ENCODE measurements around the gene MPC1L.

MPC1L gene

DNA sequence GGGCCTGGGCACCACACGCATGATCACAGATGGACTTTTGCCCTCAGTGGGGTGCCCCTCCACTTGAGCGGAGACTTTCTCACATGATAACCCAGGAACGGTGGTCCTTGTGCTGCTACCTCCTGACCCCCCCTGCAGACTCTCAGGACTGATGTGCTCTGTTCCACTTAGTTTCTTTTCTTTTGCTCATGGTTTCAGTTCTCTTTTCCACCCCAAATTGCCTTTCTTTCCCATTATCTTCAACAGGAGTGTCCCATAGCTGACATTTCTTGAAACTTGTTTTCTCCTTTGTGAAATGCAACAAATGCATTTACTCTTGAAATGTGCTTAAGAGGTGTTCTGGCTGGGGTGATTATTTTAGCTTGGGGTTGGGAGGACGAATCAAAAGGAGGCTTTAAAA lies 9.0 kb downstream of the MPC1L start:
- no peak for DNase-seq

DNA sequence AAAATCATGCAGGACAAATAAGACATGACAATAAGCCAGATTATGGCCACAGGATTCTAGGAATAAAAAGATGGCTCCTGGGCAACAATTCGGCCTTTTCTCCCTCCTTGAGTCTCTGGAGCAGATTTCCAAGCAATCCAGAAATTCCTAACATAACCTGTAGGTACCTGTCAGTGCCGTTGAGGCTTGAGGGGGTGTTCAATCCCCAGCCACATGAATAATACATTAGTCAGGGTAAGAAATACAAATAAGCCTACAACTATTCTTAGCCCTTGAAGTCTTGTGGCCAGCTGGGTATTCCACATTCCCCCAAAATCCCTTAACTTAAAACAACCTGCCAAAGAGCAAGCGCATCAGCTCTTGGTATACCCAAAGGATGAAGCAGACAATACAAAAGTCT lies 14.5 kb downstream of the MPC1L start:
- no peak for DNase-seq

DNA sequence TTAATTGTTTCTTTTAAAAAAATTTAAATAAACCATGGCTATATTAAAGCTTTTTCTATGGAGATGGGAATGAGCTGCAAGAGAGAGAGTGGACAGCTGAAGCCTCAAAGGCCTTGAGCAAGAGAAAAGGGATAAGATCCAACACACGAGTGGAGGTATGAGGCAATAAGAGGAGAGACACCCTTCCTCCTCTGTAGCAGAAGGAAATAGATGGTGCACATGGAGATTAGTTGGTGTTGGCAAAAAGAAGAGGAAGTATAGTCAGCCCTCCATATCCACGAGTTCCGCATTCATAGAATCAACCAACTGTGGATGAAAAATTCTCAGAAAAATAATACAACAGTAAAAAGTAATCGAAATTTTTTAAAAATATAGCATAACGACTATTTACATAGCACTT lies 20.9 kb downstream of the MPC1L start:
- DNase-seq: no peak

DNA sequence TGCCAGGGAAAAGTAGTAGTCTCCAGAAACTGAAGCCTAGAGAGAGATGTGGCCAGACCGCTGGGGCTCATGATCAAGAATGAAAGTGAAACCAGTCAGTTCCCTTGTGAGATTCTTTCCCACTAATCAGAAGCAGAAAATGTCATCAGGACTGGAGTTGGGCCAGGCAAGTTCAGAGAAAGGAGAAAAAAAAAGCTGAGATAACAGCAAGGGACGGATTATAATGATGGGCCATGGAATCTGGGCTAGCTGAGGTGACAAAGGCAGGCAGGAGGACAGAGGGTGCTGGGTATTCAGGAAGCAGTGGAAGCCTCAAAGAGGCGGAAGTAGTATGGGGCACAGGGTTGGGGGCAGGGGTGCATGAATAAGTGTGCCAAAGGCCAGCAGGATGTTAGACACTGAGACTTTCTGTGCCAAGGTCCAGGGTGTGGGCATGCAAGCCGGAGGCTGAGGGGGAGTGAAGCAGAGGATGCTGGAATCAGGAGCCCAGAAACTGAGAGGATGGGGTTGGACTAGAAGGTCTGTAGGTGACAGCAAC lies 21.7 kb downstream of the MPC1L start:
- no peak for DNase-seq

DNA sequence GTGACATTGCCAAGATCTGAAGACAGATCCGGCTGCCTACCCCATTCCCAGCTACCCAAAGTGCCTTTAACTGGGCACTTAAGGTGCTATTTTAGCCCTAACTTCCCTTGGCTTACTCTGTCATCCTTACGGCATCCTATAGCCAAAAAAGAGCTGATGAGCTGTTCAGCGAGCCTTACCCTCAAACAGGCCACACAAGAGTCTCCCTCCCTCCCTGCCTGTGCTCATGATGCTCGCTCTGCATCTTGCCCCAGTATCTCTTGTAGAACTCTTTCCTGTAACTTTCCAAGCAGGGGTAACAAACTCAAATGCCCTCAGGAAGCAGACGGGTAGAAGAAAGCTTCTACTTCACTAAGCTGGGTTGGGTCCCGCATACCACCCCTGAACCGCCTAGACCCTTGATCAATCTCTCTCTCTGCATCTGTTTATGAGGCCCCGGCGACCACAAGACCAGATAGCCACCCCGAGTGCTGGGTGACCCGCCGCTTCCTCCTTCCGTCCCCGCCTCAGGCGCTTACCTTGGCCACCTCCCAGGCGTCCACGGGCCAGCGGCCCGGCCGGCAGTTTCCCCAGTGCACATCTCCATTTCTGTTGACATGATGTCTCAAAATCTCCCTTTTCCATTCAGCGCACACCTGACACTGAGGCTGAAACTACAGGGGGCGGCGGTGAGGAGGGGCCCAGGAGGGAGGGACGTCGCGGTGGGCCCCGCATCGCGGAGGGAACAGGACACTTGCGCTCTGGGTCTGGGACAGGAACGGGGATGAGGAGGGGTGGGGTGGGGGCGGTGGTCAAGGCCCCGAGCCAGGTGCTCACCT lies 23.5 kb downstream of the MPC1L start:
- DNase-seq: no peak

DNA sequence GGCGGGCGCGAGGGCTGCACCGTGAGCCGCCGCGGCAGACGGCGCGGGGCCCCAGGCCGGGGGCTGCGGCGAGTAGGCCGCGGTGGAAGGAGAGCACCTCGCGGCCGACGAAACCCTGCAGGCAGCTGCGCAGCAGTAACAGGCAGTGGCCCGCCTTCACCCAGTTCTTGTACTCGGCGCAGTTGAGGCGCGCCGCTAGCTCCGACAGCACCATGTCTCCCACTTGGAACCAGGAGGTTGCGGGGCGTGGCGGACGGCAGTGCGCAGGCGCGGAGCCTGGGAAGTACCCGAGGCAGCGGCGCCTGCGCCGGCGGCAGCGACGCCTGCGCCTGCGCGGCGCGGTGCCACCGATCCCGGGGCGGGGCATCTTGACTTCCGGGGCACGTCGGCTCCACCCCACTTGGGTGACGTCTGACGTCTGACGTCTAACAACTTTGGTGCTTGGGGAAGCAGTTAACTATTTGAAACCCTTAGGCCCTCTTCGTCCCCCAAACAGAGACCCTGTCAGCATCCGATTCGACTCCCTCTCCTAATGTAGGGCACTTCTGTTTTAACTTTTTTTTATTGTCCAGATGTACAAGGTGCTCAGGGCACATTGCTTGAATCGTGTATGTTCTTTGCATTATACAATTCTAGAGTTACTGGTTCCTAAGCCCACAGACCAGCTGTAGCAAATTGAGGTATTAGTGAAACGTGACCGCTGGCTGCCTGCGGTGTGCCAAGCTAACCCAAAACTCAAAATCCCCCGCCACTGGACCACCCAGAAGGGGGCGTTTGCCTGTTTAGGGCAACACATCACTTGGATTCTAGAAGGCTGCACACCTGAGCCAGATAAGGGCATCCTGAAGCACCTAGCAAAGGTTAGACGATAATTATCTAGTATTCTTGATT lies 24.3 kb downstream of the MPC1L start, which contains the start of gene CXorf38:
TSS of gene CXorf38 (minus strand) at position 255 of the 891 bp plus-strand sequence. CDS start at position 214, 41 bp downstream.
- peak; percentile 24 for DNase-seq

DNA sequence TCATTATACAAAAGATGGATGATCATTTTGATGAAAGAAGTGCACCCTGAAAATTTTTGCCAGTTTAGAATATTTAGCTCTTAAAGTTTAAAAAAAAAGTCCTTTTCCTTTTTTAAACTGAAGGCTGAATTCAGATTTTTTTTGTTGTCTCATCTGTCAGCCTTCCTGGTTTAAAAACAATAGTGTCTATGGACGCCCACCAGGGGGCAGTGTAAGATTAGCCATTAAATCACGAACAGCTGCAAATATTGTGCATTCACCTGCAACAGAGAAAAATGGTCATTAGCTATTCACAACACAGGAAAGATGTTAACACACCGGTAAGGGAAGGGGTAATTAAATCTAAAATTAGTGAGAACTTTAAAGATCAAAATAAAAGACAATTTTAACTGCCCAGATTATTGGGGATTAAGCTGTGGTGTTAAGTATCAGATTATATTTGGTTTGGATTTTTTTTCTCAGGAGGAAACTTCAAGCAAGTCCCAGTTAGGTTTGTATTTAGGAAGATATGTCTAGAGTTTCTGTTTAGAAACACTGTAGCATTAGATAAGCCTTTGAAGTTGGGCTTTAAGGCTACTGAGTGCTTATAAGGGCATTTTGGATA lies 28.5 kb downstream of the MPC1L start:
- peak; percentile 29 for DNase-seq

DNA sequence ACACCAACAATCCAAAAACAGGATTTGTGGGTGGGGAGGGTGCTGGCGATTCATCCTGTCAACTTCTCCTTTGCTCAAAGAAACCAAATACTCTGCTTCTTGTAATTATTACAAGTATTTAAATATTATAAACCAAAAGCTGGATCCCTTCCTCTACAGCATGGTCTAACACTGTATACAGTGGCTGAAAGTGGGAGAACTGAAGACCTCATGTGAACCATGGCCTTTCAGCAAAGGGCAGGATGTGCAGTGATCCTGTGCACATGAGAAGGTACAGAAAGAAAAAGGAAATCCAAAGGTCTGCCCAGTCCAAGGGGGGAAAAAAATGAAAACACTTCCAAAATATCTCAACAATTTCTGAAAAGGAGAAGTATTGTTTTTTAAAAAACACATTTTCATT lies 29.4 kb downstream of the MPC1L start:
- DNase-seq: no peak

DNA sequence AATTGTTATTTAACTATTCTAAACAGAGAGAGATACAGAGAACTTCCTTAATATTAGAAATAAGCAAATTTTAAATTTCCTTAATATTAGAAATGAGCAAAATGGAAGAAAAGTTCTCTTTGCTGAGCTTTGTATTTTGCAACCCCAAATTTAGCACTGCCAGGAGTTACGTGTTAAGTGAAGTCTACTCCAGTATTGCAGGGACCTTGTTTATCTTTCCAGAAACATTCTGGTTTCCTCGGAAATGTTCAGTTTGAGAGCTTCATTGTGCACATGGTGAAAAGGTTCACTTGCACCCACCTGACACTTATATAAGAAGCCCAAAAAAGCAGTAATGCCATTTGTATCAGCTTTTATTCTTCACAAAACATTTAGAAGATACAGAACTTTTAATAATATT lies 30.3 kb downstream of the MPC1L start:
- DNase-seq: no peak

DNA sequence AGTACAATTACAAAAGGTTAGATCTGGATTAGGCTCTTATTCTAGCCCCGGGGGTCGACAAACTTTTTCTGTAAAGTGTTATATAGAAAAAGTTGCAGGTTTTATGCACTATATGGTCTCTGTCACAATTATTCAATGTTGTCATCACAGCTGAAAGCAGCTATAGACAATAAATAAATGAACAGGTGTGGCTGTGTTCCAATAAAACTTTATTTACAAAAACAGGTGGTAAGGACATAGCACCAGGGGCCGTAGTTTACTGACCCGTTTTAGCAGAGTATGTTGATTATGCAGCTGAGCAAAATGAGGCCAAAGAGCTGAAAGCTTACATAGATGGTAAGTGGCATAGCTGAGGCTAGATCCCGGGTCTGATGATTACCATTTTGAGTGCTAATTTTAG lies 37.2 kb downstream of the MPC1L start:
- no peak for DNase-seq

DNA sequence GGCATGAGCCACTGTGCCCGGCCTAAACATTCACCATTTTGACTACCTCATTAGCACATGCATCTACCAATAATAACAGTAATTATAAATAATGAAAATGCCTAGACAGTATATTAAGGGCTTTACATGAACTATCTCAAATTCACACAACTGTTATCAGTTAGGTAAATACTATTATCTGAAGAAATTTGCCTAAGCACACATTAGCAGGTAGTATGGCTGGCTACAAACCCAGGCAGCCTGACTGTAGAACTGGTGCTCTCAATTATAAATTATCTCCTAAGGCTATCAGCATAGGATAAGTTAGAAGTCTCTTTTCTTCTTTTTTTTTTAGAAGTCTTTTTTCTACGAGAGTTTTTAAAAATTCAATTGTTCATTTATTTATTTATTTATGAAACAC lies 38.3 kb downstream of the MPC1L start:
- DNase-seq: no peak

DNA sequence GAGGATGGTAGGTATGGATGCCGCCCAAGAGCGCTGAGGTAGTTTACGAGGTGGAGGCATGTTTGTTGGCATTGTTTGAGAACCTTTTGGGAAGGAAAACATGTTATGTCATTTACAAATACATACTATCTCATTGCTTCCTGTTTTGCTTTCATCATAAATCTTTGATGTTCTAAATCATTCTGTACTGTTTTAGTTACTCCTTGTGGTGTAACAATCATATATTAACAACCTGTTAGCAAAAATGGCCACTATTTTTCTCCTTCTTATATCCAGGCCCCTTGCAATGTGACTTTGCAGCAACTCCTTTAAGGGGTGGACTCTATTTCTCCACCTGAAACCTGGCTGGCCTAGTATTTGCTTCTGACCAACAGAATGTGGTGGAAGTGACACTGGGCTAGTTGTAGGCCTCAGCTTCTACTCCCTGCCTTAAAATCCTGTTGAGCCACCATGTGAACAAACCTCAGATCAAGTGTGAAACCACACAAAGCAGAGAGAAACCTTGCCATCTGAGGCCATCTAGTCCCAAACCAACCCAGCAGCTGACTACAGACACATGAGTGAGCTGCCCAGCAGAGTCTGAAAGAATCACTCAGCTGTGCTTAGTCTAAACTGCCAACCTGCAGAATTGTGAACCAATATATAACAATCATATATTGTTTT lies 40.0 kb downstream of the MPC1L start:
- DNase-seq: no peak

DNA sequence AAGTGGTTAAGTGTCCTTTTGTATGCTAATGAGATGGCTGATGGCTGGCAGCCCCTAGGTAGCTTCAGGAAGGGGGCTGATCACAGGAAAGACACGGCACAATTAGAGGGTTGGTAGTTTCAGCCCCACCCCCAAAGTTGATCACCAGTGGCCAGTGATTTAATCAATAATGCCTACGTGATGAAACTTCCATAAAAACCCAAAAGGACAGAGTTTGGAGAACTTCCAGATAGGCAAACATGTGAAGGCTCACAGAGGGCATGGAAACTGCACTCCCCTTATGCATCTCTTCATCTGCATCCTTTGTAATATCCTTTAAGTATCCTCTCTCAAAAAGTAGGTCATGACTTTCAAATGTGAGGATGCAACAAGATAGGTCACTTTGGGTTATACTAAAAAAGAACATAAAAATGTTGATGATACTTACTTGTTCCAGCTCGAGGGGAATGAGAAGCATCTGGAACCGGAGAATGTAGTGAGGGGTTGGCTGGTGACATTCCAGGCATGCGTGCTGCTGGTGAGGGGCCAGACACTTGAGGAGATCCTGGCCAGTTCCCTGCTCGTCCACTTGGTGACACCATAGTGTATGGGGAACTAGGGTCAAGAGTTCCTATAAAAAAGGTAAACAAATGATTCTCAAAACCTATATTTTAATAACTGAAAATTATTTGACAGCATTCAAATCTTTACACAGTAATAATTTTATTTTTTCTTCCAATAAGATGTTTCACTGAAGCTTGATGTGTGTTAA lies 40.8 kb downstream of the MPC1L start:
- DNase-seq: no peak

DNA sequence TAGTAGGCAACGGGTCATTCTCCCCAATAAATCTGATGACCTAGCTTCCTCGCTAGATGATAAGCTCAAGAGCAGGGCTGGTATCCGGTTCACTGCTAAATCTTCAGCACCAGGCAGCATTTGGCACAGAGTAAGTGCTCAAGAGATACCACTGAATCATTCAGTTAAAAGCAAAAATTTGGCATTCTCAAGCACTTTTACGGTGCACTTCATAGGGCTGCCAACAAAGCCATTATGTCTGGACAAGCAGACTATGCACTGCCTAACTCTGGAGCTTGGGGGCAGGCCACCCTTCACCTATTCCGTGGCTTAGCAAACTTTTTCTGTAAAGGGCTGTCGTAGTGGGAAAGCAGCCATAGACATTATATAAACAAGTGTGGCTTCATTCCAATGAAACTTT lies 47.9 kb downstream of the MPC1L start:
- no peak for DNase-seq
